Measurements from ENCODE around the gene MKX. TPM values are rescaled to one million over a fixed set of nuclear protein-coding genes. Genes with fewer than 3 reads are reported as not detected.

MKX gene
- total RNA-seq, 2 experiments from 2014 or later: 0.81 to 1.1 TPM

- ATAC-seq: no peak
- no peaks in the 10 kb centered on the region for H3K36me3 Mint-ChIP-seq (ENCODE audit: low read depth)
- peaks cover 28% of the 10 kb centered on the region for H3K27me3 Mint-ChIP-seq
- H3K9me3 Mint-ChIP-seq: peaks cover 3% of the 10 kb centered on the region
- TF ChIP-seq CTCF (IDR thresholded peaks at IDR 0.05): no peak
- intact Hi-C loops (cut with micrococcal nuclease): no loop called here
- no peak for DNase-seq
- H3K4me1 Mint-ChIP-seq (ENCODE audit: low read depth): no peaks in the 10 kb centered on the region
- no peak overlapping the region for H3K27ac Mint-ChIP-seq
- ChIA-PET POLR2A (interaction anchor here (1.1 kb wide), 1 partner anchor 17 kb away, joined by 3 read pairs; no protein-coding TSS in a partner anchor), CTCF (no interaction called here)
- no peak overlapping the region for H3K4me3 Mint-ChIP-seq
Observed at GRCh38 chr10:27692663-27693062, 53.0 kb downstream of the MKX start.

GRCh38 chr10:27688991-27689390, 56.6 kb downstream of the MKX start:
- Mint-ChIP-seq H3K9me3 (peaks cover 3% of the 10 kb centered on the region), H3K27ac (no peak overlapping the region), H3K4me3 (no peak overlapping the region), H3K36me3 (ENCODE audit: low read depth) (no peaks in the 10 kb centered on the region), H3K4me1 (ENCODE audit: low read depth) (no peaks in the 10 kb centered on the region), H3K27me3 (peaks cover 18% of the 10 kb centered on the region)
- ATAC-seq: no peak
- no peak for TF ChIP-seq CTCF (IDR thresholded peaks at IDR 0.05)
- intact Hi-C loops (cut with micrococcal nuclease): no loop called here
- no peak for DNase-seq
- ChIA-PET POLR2A (no interaction called here), CTCF (interaction anchor here (1.3 kb wide), 1 partner anchor 14 kb away, joined by 4 read pairs; no protein-coding TSS in a partner anchor)

- CTCF ChIA-PET: interaction anchor here (1.0 to 1.3 kb wide), 2 partner anchors 13 to 151 kb away, joined by 3 to 4 read pairs; no protein-coding TSS in a partner anchor
- H3K4me1 Mint-ChIP-seq (ENCODE audit: low read depth): no peaks in the 10 kb centered on the region
- H3K27me3 Mint-ChIP-seq: peaks cover 17% of the 10 kb centered on the region
- peaks cover 3% of the 10 kb centered on the region for H3K9me3 Mint-ChIP-seq
- H3K27ac Mint-ChIP-seq: no peak overlapping the region
- intact Hi-C loops (cut with micrococcal nuclease): no loop called here
- no peak for TF ChIP-seq CTCF (IDR thresholded peaks at IDR 0.05)
- no peaks in the 10 kb centered on the region for H3K36me3 Mint-ChIP-seq (ENCODE audit: low read depth)
- POLR2A ChIA-PET: no interaction called here
- no peak for DNase-seq
- no peak for ATAC-seq
- no peak overlapping the region for H3K4me3 Mint-ChIP-seq
Observed at GRCh38 chr10:27688276-27688675, 57.3 kb downstream of the MKX start.

GRCh38 chr10:27687743-27688142, 57.9 kb downstream of the MKX start:
- POLR2A ChIA-PET: no interaction called here
- Mint-ChIP-seq H3K36me3 (ENCODE audit: low read depth) (no peaks in the 10 kb centered on the region), H3K4me3 (no peak overlapping the region), H3K4me1 (ENCODE audit: low read depth) (no peaks in the 10 kb centered on the region), H3K27ac (no peak overlapping the region), H3K9me3 (peaks cover 3% of the 10 kb centered on the region), H3K27me3 (peaks cover 17% of the 10 kb centered on the region)
- CTCF ChIA-PET: interaction anchor here (1.0 to 1.3 kb wide), 2 partner anchors 12 to 151 kb away, joined by 3 to 4 read pairs; no protein-coding TSS in a partner anchor
- intact Hi-C loops (cut with micrococcal nuclease): no loop called here
- ATAC-seq: no peak
- DNase-seq: no peak
- TF ChIP-seq CTCF (IDR thresholded peaks at IDR 0.05): no peak

GRCh38 chr10:27687326-27687725, 58.3 kb downstream of the MKX start:
- ATAC-seq (no peak), DNase-seq (no peak)
- intact Hi-C loops (cut with micrococcal nuclease): no loop called here
- no peak for TF ChIP-seq CTCF (IDR thresholded peaks at IDR 0.05)
- Mint-ChIP-seq H3K4me3 (no peak overlapping the region), H3K36me3 (ENCODE audit: low read depth) (no peaks in the 10 kb centered on the region), H3K27me3 (peaks cover 17% of the 10 kb centered on the region), H3K27ac (no peak overlapping the region), H3K9me3 (peaks cover 3% of the 10 kb centered on the region), H3K4me1 (ENCODE audit: low read depth) (no peaks in the 10 kb centered on the region)
- ChIA-PET CTCF (interaction anchor here (1.3 kb wide), 1 partner anchor 12 kb away, joined by 4 read pairs; no protein-coding TSS in a partner anchor), POLR2A (no interaction called here)

Measured in activated CD8-positive, alpha-beta T cell treated with anti-CD3 and anti-CD28 coated beads for 36 hours (primary cell).